ENCODE data around the gene UBE2V1. TPM values are rescaled to one million over a fixed set of nuclear protein-coding genes. Genes with fewer than 3 reads are reported as not detected.

Gene UBE2V1
- total RNA-seq, 1 donor from 2014 or later, result 62.5 TPM

- no peak for TF ChIP-seq CTCF (IDR thresholded peaks at IDR 0.05; ENCODE audit: insufficient read depth, low read length, poor library complexity, severe bottlenecking)
- DNase-seq (ENCODE audit: low read depth), result peak; percentile 69
- H3K27me3 ChIP-seq (ENCODE audit: control insufficient read depth, insufficient read depth, low read length), result no peaks in the 10 kb centered on the region
- H3K4me3 ChIP-seq (ENCODE audit: low read depth, low read length), result no peak overlapping the region
- H3K36me3 ChIP-seq (ENCODE audit: control insufficient read depth, insufficient read depth, low read length), result no peaks in the 10 kb centered on the region
Measured at GRCh38 chr20:50034567-50035180, 78.3 kb downstream of the UBE2V1 start.

GRCh38 chr20:50032955-50033666 lies 79.8 kb downstream of the UBE2V1 start:
- no peak for TF ChIP-seq CTCF (IDR thresholded peaks at IDR 0.05; ENCODE audit: insufficient read depth, low read length, poor library complexity, severe bottlenecking)
- no peak for DNase-seq (ENCODE audit: low read depth)
- Histone ChIP-seq H3K4me3 (ENCODE audit: low read depth, low read length) (no peak overlapping the region), H3K27me3 (ENCODE audit: control insufficient read depth, insufficient read depth, low read length) (no peaks in the 10 kb centered on the region), H3K36me3 (ENCODE audit: control insufficient read depth, insufficient read depth, low read length) (no peaks in the 10 kb centered on the region)

Other genes starting within 250 kb of the UBE2V1 start
- 3.9 and 5.1 TPM in 2 replicates for gene SPATA2, start 197.6 kb downstream of the UBE2V1 start, total RNA-seq
- gene RNF114, start 176.8 kb downstream of the UBE2V1 start, total RNA-seq, result 138 and 216 TPM in 2 replicates
- gene SNAI1, start 130.2 kb downstream of the UBE2V1 start, total RNA-seq, result 1.0 TPM in 1 of 2 replicates, not detected in the other
- 52.1 and 57.9 TPM in 2 replicates for gene PEDS1, start 40.6 kb upstream of the UBE2V1 start, total RNA-seq
- gene CEBPB, start 77.7 kb upstream of the UBE2V1 start, total RNA-seq, result 105 and 117 TPM in 2 replicates

Data from kidney epithelial cell (primary cell).